Stomach (tissue), 4 donors: ENCODE data around the gene HK3.
A peak's percentile ranks its signal among the peaks of the same experiment; 100 is the strongest.

Experiments
- CTCF ChIP-seq, 7 experiments: fragments of 450-650 bp in 4 of 7; fragments of 200-600 bp in 3 of 7; sonication (generic) in 3 of 7; IDR thresholded peaks; one replicate each; pipeline ENCODE4 v1.5.1; 2016 to 2019; ENCODE audit warnings: antibody characterized with exemption in 7 of 7, control low read depth in 2 of 7, mild to moderate bottlenecking in 1 of 7
- EP300 ChIP-seq: sonication (generic); formaldehyde crosslinking; IDR thresholded peaks from one replicate; pipeline ENCODE4 v1.6.1; 2017; ENCODE audit warnings: antibody characterized with exemption
- POLR2A ChIP-seq, 4 donors: fragments of 450-650 bp; IDR thresholded peaks; one replicate each; pipeline ENCODE4 v1.6.1; 2016; ENCODE audit warnings: antibody characterized with exemption in 4 of 4, control low read depth in 2 of 4, mild to moderate bottlenecking in 1 of 4, moderate library complexity in 1 of 4
- POLR2AphosphoS5 ChIP-seq, 3 donors: sonication (generic); formaldehyde crosslinking; IDR thresholded peaks; one replicate each; pipeline ENCODE4 v1.6.1; 2016; ENCODE audit warnings: antibody characterized with exemption in 3 of 3

- TF ChIP-seq CTCF (IDR thresholded peaks at IDR 0.05): peak in 3 of 7 experiments; percentile 8 to 19 (median 16)
- TF ChIP-seq POLR2AphosphoS5 (IDR thresholded peaks at IDR 0.05): no peak
- TF ChIP-seq EP300: no peak
- no peak for TF ChIP-seq POLR2A (IDR thresholded peaks at IDR 0.05)
Measured at GRCh38 chr5:176870110-176870591, 29.0 kb downstream of the HK3 start.
